CD4-positive, alpha-beta T cell treated with Interleukin-17A for 4 hours (primary cell): ENCODE data around the gene TDRD1.
"Not testable (repeated sequence)": the region's sequence is repeated elsewhere in the genome, so short reads cannot be mapped to it uniquely, and the experiment has no call there.

Source experiments
- DNase-seq: peaks from one replicate; pipeline ENCODE4 v3.0.0-alpha.2; 2020; ENCODE audit warnings: mixed read lengths

Gene TDRD1

GRCh38 chr10:114179148-114179547, at the start of gene TDRD1:
TSS of gene TDRD1 (plus strand) at chr10:114179353. CDS start at chr10:114187832, 8,479 bp downstream.
- no peak for DNase-seq

GRCh38 chr10:114131094-114131493, 48.1 kb upstream of the TDRD1 start:
- no peak for DNase-seq

- DNase-seq = no peak
These were observed 43.7 kb upstream of the TDRD1 start for GRCh38 chr10:114135476-114135875.

- no peak for DNase-seq
These were observed 40.6 kb upstream of the TDRD1 start for GRCh38 chr10:114138581-114138980.

- DNase-seq = no peak
These were observed 39.1 kb upstream of the TDRD1 start for GRCh38 chr10:114140036-114140435.

GRCh38 chr10:114140827-114141226, 38.3 kb upstream of the TDRD1 start:
- not testable (repeated sequence) for DNase-seq

GRCh38 chr10:114142018-114142417, 37.1 kb upstream of the TDRD1 start:
- DNase-seq = no peak

GRCh38 chr10:114143160-114143559, 36.0 kb upstream of the TDRD1 start:
- no peak for DNase-seq

- not testable (repeated sequence) for DNase-seq
These were observed 29.7 kb upstream of the TDRD1 start for GRCh38 chr10:114149476-114149875.

- no peak for DNase-seq
These were observed 27.7 kb upstream of the TDRD1 start for GRCh38 chr10:114151486-114151885.

- no peak for DNase-seq
These were observed 27.3 kb upstream of the TDRD1 start for GRCh38 chr10:114151892-114152291.

- no peak for DNase-seq
These were observed 21.2 kb upstream of the TDRD1 start for GRCh38 chr10:114157912-114158311.

- no peak for DNase-seq
These were observed 16.1 kb upstream of the TDRD1 start for GRCh38 chr10:114163062-114163461.

- no peak for DNase-seq
These were observed 13.1 kb upstream of the TDRD1 start for GRCh38 chr10:114166043-114166442.

- DNase-seq = no peak
These were observed 12.7 kb upstream of the TDRD1 start for GRCh38 chr10:114166494-114166893.

GRCh38 chr10:114167985-114168384, 11.2 kb upstream of the TDRD1 start:
- DNase-seq = no peak

- DNase-seq = no peak
These were observed 10.6 kb upstream of the TDRD1 start for GRCh38 chr10:114168450-114169009.

GRCh38 chr10:114172216-114172615, 6.9 kb upstream of the TDRD1 start:
- DNase-seq = no peak

- DNase-seq = no peak
These were observed 6.2 kb upstream of the TDRD1 start for GRCh38 chr10:114172776-114173602.

GRCh38 chr10:114173603-114173920, 5.6 kb upstream of the TDRD1 start:
- no peak for DNase-seq

- peak; percentile 98 for DNase-seq
These were observed 5.0 kb upstream of the TDRD1 start, which contains the start of gene CCDC186 for GRCh38 chr10:114173921-114174694. TSS of gene CCDC186 (minus strand) at chr10:114174203. CDS start at chr10:114163268, 10,935 bp downstream.

- DNase-seq = no peak
These were observed 4.4 kb upstream of the TDRD1 start for GRCh38 chr10:114174695-114175188.

- DNase-seq = no peak
These were observed 3.5 kb upstream of the TDRD1 start for GRCh38 chr10:114175667-114176066.

- DNase-seq = no peak
These were observed 2.6 kb upstream of the TDRD1 start for GRCh38 chr10:114176511-114176910.
